Liver (tissue), 9 donors: ENCODE measurements around the gene SLC25A40. TPM values are rescaled to one million over a fixed set of nuclear protein-coding genes. Genes with fewer than 3 reads are reported as not detected.
"Not testable (repeated sequence)": the region's sequence is repeated elsewhere in the genome, so short reads cannot be mapped to it uniquely, and the experiment has no call there.

Experiments
- DNase-seq: peaks from one replicate; pipeline ENCODE4 v3.0.0-alpha.2; 2017; ENCODE audit warnings: low spot score
- H3K27ac ChIP-seq, 2 donors: one replicate each; pipeline ENCODE4 v1.7.0; 2013; ENCODE audit warnings: inconsistent platforms in 2 of 2, low read length in 2 of 2, control low read depth in 1 of 2, low read depth in 1 of 2, mild to moderate bottlenecking in 1 of 2
- H3K27me3 ChIP-seq, 4 donors: one replicate each; pipeline versions ENCODE4 v1.6.1 to v1.7.0; 2013; ENCODE audit warnings: low read length in 3 of 4, inconsistent platforms in 1 of 4, mild to moderate bottlenecking in 1 of 4, moderate library complexity in 1 of 4; ENCODE audit not compliant: control insufficient read depth in 4 of 4, insufficient read depth in 4 of 4
- H3K36me3 ChIP-seq, 4 donors: one replicate each; pipeline versions ENCODE4 v1.6.1 to v1.7.0; 2013; ENCODE audit warnings: low read length in 3 of 4, mild to moderate bottlenecking in 3 of 4, low read depth in 1 of 4, moderate library complexity in 1 of 4; ENCODE audit not compliant: control insufficient read depth in 4 of 4, insufficient read depth in 3 of 4
- H3K4me1 ChIP-seq, 4 donors: one replicate each; pipeline versions ENCODE4 v1.6.1 to v1.7.0; 2013; ENCODE audit warnings: low read length in 3 of 4, mild to moderate bottlenecking in 3 of 4, moderate library complexity in 1 of 4; ENCODE audit not compliant: control insufficient read depth in 4 of 4, insufficient read depth in 4 of 4
- H3K4me3 ChIP-seq, 3 donors: one replicate each; pipeline versions ENCODE4 v1.6.1 to v1.7.0; 2013; ENCODE audit warnings: low read length in 3 of 3, control low read depth in 1 of 3, low read depth in 1 of 3, mild to moderate bottlenecking in 1 of 3
- H3K9ac ChIP-seq, 2 donors: one replicate each; pipeline ENCODE4 v1.7.0; 2013; ENCODE audit warnings: low read length in 2 of 2, mild to moderate bottlenecking in 2 of 2, moderate library complexity in 2 of 2, control low read depth in 1 of 2, low read depth in 1 of 2
- H3K9me3 ChIP-seq, 4 donors: one replicate each; pipeline versions ENCODE4 v1.6.1 to v1.7.0; 2013; ENCODE audit warnings: low read length in 3 of 4; ENCODE audit not compliant: control insufficient read depth in 4 of 4
- EGR1 ChIP-seq, 2 donors: IDR thresholded peaks; 2 replicates each; pipeline ENCODE4 v1.6.1; 2016 to 2018; ENCODE audit warnings: antibody characterized with exemption in 2 of 2, low read depth in 2 of 2
- FOXA1 ChIP-seq: IDR thresholded peaks from 2 replicates; pipeline ENCODE4 v1.6.1; 2016; ENCODE audit warnings: antibody characterized with exemption
- FOXA2 ChIP-seq: IDR thresholded peaks from 2 replicates; pipeline ENCODE4 v1.6.1; 2016; ENCODE audit warnings: antibody characterized with exemption
- GABPA ChIP-seq, 2 donors: IDR thresholded peaks in 1 of 2; conservative IDR thresholded peaks in 1 of 2; 2 replicates each; pipeline ENCODE4 v1.6.1; 2016; ENCODE audit warnings: antibody characterized with exemption in 2 of 2, mild to moderate bottlenecking in 1 of 2, moderate library complexity in 1 of 2
- HNF4A ChIP-seq, 2 donors: conservative IDR thresholded peaks; 2 replicates each; pipeline ENCODE4 v1.6.1; 2016; ENCODE audit warnings: antibody characterized with exemption in 2 of 2, mild to moderate bottlenecking in 2 of 2
- HNF4G ChIP-seq: IDR thresholded peaks from 2 replicates; pipeline ENCODE4 v1.6.1; 2016; ENCODE audit warnings: antibody characterized with exemption
- JUND ChIP-seq, 2 donors: IDR thresholded peaks; 2 replicates each; pipeline ENCODE4 v1.6.1; 2016; ENCODE audit warnings: antibody characterized with exemption in 2 of 2
- NR2F2 ChIP-seq: IDR thresholded peaks from 2 replicates; pipeline ENCODE4 v1.6.1; 2016; ENCODE audit warnings: antibody characterized with exemption
- RAD21 ChIP-seq, 2 donors: IDR thresholded peaks; 2 replicates each; pipeline ENCODE4 v1.6.1; 2016; ENCODE audit warnings: antibody characterized with exemption in 2 of 2, mild to moderate bottlenecking in 2 of 2
- RXRA ChIP-seq, 2 donors: IDR thresholded peaks; 2 replicates each; pipeline ENCODE4 v1.6.1; 2017 to 2018; ENCODE audit warnings: antibody characterized with exemption in 2 of 2, mild to moderate bottlenecking in 1 of 2
- SP1 ChIP-seq: IDR thresholded peaks from 2 replicates; pipeline ENCODE4 v1.6.1; 2018; ENCODE audit warnings: antibody characterized with exemption, mild to moderate bottlenecking
- TAF1 ChIP-seq: conservative IDR thresholded peaks from 2 replicates; pipeline ENCODE4 v1.6.1; 2016; ENCODE audit warnings: antibody characterized with exemption, mild to moderate bottlenecking
- YY1 ChIP-seq: IDR thresholded peaks from 2 replicates; pipeline ENCODE4 v1.6.1; 2016; ENCODE audit warnings: antibody characterized with exemption, mild to moderate bottlenecking
- WGBS: extraction: QIAGEN DNeasy Blood & Tissue Kit; methylation state at CpG from one replicate; pipeline ENCODE4 v1.1.7; 2013; 5-methylcytosine and 5-hydroxymethylcytosine counted together
- polyA plus RNA-seq, 2 donors: library from polyadenylated mRNA; stranded (reverse) in 1 of 2; unstranded in 1 of 2; fragments of 200-250 nt in 1 of 2; fragments of >200 nt in 1 of 2; fragmentation: Nextera tagmentation in 1 of 2; extraction: Ambion mirVana in 1 of 2; gene quantifications; one replicate each; pipeline versions ENCODE4 v1.2.1 to v1.2.3, GENCODE V29; 2013 to 2015
- total RNA-seq, 2 donors: library from RNA; depleted of rRNA; stranded (reverse); fragments of >200 nt; gene quantifications; one replicate each; pipeline ENCODE4 v1.2.3, GENCODE V29; 2014
- TF ChIP-seq, protein P1 (sequence below): IDR thresholded peaks from 2 replicates; pipeline ENCODE4 v1.6.1; 2016; ENCODE audit warnings: antibody characterized with exemption
- TF ChIP-seq, protein P2 (sequence below): fragments of 150-350 bp; IDR thresholded peaks from 2 replicates; pipeline ENCODE4 v1.5.1; 2017; ENCODE audit warnings: improper control_type of control experiment, low read depth, low read length; ENCODE audit not compliant: missing input control
- TF ChIP-seq, protein P3 (sequence below): IDR thresholded peaks from 2 replicates; pipeline ENCODE4 v1.6.1; 2016; ENCODE audit warnings: antibody characterized with exemption, mild to moderate bottlenecking
- TF ChIP-seq, protein P4 (sequence below): IDR thresholded peaks from 2 replicates; pipeline ENCODE4 v1.6.1; 2016; ENCODE audit warnings: antibody characterized with exemption
- TF ChIP-seq, protein P5 (sequence below): IDR thresholded peaks from 2 replicates; pipeline ENCODE4 v1.6.1; 2016; ENCODE audit warnings: antibody characterized with exemption
- donor health status: healthy.
- donor health status: healthy.
- donor health status: healthy.
- donor health status: healthy.
- donor health status: healthy.

Gene SLC25A40, protein sequence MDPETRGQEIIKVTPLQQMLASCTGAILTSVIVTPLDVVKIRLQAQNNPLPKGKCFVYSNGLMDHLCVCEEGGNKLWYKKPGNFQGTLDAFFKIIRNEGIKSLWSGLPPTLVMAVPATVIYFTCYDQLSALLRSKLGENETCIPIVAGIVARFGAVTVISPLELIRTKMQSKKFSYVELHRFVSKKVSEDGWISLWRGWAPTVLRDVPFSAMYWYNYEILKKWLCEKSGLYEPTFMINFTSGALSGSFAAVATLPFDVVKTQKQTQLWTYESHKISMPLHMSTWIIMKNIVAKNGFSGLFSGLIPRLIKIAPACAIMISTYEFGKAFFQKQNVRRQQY
- total RNA-seq, result 10 to 100 TPM in 1 of 2 donors, 1 to 10 TPM in 1; 4.6 to 14.4 TPM
- 1 to 10 TPM; 3.5 to 4.1 TPM for polyA plus RNA-seq

DNA sequence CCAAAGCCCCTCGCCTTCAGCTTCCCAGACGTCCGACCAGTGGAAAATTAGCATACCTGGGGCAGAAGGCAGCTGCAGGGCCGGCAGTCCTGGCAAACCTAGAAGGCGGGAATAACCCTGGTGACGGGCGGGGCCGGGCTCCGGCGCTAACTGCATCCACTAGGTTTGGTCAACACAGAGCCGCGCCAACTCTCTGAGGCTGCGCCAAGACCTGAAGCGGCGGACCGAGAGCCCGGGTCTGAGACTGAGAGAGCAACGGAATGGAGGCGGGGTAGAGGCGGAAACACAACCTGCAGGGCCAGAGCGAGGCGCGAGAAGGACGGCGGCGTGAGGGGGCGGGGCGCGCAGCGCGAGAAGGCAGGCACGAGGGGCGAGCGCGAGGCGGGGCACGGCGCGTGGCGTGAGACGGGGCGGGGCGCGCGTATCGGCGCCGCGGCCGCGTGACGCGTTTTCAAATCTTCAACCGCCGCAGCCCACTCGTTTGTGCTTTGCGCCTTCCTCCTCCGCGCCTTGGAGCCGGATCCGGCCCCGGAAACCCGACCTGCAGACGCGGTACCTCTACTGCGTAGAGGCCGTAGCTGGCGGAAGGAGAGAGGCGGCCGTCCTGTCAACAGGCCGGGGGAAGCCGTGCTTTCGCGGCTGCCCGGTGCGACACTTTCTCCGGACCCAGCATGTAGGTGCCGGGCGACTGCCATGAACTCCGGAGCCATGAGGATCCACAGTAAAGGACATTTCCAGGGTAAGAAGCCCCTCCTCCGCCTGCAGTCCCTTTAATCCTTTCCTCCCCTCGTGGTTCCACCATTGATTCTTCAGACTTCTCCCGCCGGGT, at the start of gene SLC25A40, which contains the start of gene DBF4:
Gene SLC25A40, minus strand, starts transcription at position 321 of the 829 bp plus-strand sequence. CDS start 17,633 bp downstream, outside the sequence.
Gene DBF4, plus strand, starts transcription at position 454 of the 829 bp plus-strand sequence. Its CDS starts 240 bp downstream, at position 694.
- peak within 1 kb of the TSS; percentile 89 to 95 for H3K27ac ChIP-seq
- peaks cover 1 to 22% (median 4%) of the 10 kb centered on the region in 4 donors for H3K4me1 ChIP-seq
- H3K36me3 ChIP-seq, result peaks cover 0 to 1% (median 0%) of the 10 kb centered on the region in 4 donors
- no peaks in the 10 kb centered on the region for H3K27me3 ChIP-seq
- WGBS, result 2% methylated on average over 84 of the region's 84 CpGs
- DNase-seq, result peak; percentile 94
- peak within 1 kb of the TSS; percentile 82 to 97 (median 87) for H3K4me3 ChIP-seq
- no peaks in the 10 kb centered on the region for H3K9me3 ChIP-seq
- H3K9ac ChIP-seq, result peak within 1 kb of the TSS; percentile 86 to 95
- TF ChIP-seq HNF4G, result no peak
- TF ChIP-seq, protein P1, sequence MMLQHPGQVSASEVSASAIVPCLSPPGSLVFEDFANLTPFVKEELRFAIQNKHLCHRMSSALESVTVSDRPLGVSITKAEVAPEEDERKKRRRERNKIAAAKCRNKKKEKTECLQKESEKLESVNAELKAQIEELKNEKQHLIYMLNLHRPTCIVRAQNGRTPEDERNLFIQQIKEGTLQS, result no peak
- peak in 1 of 2 donors; percentile 34 for TF ChIP-seq RAD21 (IDR thresholded peaks at IDR 0.05)
- peak; percentile 53 for TF ChIP-seq YY1
- no peak for TF ChIP-seq JUND (IDR thresholded peaks at IDR 0.05)
- TF ChIP-seq, protein P2, sequence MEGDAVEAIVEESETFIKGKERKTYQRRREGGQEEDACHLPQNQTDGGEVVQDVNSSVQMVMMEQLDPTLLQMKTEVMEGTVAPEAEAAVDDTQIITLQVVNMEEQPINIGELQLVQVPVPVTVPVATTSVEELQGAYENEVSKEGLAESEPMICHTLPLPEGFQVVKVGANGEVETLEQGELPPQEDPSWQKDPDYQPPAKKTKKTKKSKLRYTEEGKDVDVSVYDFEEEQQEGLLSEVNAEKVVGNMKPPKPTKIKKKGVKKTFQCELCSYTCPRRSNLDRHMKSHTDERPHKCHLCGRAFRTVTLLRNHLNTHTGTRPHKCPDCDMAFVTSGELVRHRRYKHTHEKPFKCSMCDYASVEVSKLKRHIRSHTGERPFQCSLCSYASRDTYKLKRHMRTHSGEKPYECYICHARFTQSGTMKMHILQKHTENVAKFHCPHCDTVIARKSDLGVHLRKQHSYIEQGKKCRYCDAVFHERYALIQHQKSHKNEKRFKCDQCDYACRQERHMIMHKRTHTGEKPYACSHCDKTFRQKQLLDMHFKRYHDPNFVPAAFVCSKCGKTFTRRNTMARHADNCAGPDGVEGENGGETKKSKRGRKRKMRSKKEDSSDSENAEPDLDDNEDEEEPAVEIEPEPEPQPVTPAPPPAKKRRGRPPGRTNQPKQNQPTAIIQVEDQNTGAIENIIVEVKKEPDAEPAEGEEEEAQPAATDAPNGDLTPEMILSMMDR, result no peak
- peak; percentile 54 for TF ChIP-seq TAF1
- TF ChIP-seq NR2F2, result no peak
- TF ChIP-seq RXRA (IDR thresholded peaks at IDR 0.05), result peak in 1 of 2 donors; percentile 42
- peak; percentile 33 to 48 for TF ChIP-seq HNF4A (conservative IDR thresholded peaks at IDR 0.05)
- TF ChIP-seq SP1, result peak; percentile 48
- TF ChIP-seq GABPA (IDR thresholded peaks at IDR 0.05 in 1 of 2, conservative IDR thresholded peaks at IDR 0.05 in 1 of 2), result peak in 1 of 2 donors; percentile 55
- peak; percentile 52 for TF ChIP-seq FOXA1
- peak; percentile 49 for TF ChIP-seq FOXA2
- TF ChIP-seq, protein P3, sequence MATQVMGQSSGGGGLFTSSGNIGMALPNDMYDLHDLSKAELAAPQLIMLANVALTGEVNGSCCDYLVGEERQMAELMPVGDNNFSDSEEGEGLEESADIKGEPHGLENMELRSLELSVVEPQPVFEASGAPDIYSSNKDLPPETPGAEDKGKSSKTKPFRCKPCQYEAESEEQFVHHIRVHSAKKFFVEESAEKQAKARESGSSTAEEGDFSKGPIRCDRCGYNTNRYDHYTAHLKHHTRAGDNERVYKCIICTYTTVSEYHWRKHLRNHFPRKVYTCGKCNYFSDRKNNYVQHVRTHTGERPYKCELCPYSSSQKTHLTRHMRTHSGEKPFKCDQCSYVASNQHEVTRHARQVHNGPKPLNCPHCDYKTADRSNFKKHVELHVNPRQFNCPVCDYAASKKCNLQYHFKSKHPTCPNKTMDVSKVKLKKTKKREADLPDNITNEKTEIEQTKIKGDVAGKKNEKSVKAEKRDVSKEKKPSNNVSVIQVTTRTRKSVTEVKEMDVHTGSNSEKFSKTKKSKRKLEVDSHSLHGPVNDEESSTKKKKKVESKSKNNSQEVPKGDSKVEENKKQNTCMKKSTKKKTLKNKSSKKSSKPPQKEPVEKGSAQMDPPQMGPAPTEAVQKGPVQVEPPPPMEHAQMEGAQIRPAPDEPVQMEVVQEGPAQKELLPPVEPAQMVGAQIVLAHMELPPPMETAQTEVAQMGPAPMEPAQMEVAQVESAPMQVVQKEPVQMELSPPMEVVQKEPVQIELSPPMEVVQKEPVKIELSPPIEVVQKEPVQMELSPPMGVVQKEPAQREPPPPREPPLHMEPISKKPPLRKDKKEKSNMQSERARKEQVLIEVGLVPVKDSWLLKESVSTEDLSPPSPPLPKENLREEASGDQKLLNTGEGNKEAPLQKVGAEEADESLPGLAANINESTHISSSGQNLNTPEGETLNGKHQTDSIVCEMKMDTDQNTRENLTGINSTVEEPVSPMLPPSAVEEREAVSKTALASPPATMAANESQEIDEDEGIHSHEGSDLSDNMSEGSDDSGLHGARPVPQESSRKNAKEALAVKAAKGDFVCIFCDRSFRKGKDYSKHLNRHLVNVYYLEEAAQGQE, result peak; percentile 23
- TF ChIP-seq, protein P4, sequence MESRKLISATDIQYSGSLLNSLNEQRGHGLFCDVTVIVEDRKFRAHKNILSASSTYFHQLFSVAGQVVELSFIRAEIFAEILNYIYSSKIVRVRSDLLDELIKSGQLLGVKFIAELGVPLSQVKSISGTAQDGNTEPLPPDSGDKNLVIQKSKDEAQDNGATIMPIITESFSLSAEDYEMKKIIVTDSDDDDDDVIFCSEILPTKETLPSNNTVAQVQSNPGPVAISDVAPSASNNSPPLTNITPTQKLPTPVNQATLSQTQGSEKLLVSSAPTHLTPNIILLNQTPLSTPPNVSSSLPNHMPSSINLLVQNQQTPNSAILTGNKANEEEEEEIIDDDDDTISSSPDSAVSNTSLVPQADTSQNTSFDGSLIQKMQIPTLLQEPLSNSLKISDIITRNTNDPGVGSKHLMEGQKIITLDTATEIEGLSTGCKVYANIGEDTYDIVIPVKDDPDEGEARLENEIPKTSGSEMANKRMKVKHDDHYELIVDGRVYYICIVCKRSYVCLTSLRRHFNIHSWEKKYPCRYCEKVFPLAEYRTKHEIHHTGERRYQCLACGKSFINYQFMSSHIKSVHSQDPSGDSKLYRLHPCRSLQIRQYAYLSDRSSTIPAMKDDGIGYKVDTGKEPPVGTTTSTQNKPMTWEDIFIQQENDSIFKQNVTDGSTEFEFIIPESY, result no peak
- peak in 1 of 2 donors; percentile 44 for TF ChIP-seq EGR1 (IDR thresholded peaks at IDR 0.05; ENCODE audit: low read depth in 2 of 2)
- TF ChIP-seq, protein P5, sequence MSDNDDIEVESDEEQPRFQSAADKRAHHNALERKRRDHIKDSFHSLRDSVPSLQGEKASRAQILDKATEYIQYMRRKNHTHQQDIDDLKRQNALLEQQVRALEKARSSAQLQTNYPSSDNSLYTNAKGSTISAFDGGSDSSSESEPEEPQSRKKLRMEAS, result peak; percentile 32

DNA sequence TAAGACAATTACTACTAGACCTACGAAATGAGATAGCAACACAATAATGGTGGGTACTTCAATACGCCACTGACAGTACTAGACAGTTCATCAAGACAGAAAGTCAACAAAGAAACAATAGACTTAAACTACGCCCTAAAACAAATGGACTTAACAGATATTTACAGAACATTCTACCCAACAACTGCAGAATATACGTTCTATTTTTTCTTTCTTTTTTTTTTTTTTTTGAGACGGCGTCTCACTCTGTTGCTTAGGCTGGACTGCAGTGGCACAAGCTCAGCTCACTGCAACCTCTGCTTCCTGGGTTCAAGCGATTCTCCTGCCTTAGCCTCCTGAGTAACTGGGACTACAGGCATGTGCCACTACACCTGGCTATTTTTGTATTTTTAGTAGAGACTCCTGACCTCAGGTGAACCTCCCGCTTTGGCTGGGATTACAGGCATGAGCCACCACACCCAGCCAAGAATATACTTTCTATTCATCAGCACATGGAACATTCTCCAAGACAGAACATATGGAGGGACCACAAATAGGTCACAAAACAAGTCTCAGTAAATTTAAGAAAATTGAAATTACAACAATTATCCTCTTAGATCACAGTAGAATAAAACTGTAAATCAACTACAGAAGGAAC, 46.7 kb upstream of the SLC25A40 start:
- H3K27me3 ChIP-seq, H3K4me3 ChIP-seq, H3K4me1 ChIP-seq, DNase-seq, H3K9me3 ChIP-seq, H3K36me3 ChIP-seq, H3K9ac ChIP-seq, H3K27ac ChIP-seq: not testable (repeated sequence)
- WGBS, result 95% methylated on average over 8 of the region's 8 CpGs
